Lung (tissue), 12 donors: ENCODE results near the gene SLC2A4. TPM values are rescaled to one million over a fixed set of nuclear protein-coding genes. Genes with fewer than 3 reads are reported as not detected.

ENCODE experiments used
- ATAC-seq: fragments of 200-7000 bp; cut with Tn5 transposase; one replicate; pipeline ENCODE4 v1.9.1; 2020; ENCODE audit warnings: moderate number of reproducible peaks; ENCODE audit not compliant: insufficient read depth, low FRiP score
- DNase-seq, 3 donors: peaks; one replicate each; pipeline ENCODE4 v3.0.0-alpha.2; 2013 to 2017
- H3K27ac ChIP-seq, 2 donors: one replicate each; pipeline ENCODE4 v1.5.1; 2013; ENCODE audit warnings: mild to moderate bottlenecking in 2 of 2, moderate library complexity in 2 of 2, control low read depth in 1 of 2, inconsistent platforms in 1 of 2, low read depth in 1 of 2, low read length in 1 of 2
- H3K27me3 ChIP-seq, 3 donors: one replicate each; pipeline ENCODE4 v1.5.1; 2013; ENCODE audit warnings: low read length in 2 of 3; ENCODE audit not compliant: control insufficient read depth in 3 of 3, insufficient read depth in 3 of 3
- H3K36me3 ChIP-seq, 4 donors: one replicate each; pipeline ENCODE4 v1.5.1; 2013; ENCODE audit warnings: low read length in 4 of 4, mild to moderate bottlenecking in 1 of 4, moderate library complexity in 1 of 4; ENCODE audit not compliant: control insufficient read depth in 4 of 4, insufficient read depth in 4 of 4
- H3K4me1 ChIP-seq, 5 donors: one replicate each; pipeline ENCODE4 v1.5.1; 2013; ENCODE audit warnings: low read length in 5 of 5, mild to moderate bottlenecking in 2 of 5, moderate library complexity in 1 of 5; ENCODE audit not compliant: control insufficient read depth in 5 of 5, insufficient read depth in 5 of 5
- H3K4me3 ChIP-seq: one replicate; pipeline ENCODE4 v1.5.1; 2013; ENCODE audit warnings: mild to moderate bottlenecking, control low read depth, moderate library complexity
- H3K9ac ChIP-seq, 2 donors: one replicate each; pipeline ENCODE4 v1.5.1; 2013; ENCODE audit warnings: low read length in 2 of 2, control low read depth in 1 of 2; ENCODE audit not compliant: insufficient read depth in 1 of 2
- H3K9me3 ChIP-seq, 4 donors: one replicate each; pipeline ENCODE4 v1.5.1; 2013; ENCODE audit warnings: low read length in 3 of 4, mild to moderate bottlenecking in 1 of 4, moderate library complexity in 1 of 4; ENCODE audit not compliant: control insufficient read depth in 4 of 4, insufficient read depth in 3 of 4
- WGBS, 2 donors: extraction: QIAGEN DNeasy Blood & Tissue Kit; methylation state at CpG; one replicate each; pipeline ENCODE4 v1.1.7; 2013; 5-methylcytosine and 5-hydroxymethylcytosine counted together
- polyA plus RNA-seq, 2 donors: library from polyadenylated mRNA; stranded (reverse); fragments of 200-250 nt; gene quantifications; one replicate each; pipeline ENCODE4 v1.2.1, GENCODE V29; 2013
- total RNA-seq, 2 donors: library from RNA; depleted of rRNA in 1 of 2; stranded (reverse); fragments of >200 nt in 1 of 2; gene quantifications; one replicate each; pipeline ENCODE4 v1.2.1, GENCODE V29; 2014 to 2021
- TF ChIP-seq, protein P1 (sequence below): IDR thresholded peaks from 2 replicates; pipeline ENCODE4 v1.5.1; 2012; ENCODE audit warnings: mild to moderate bottlenecking; ENCODE audit errors: control extremely low read depth, extremely low read depth
- donor health status: control.
- donor health status: control.
- donor health status: Bipolar disorder and iron deficiency.
- donor health status: healthy.
- donor health status: DM: yes; HTN: yes; CAD: no.

SLC2A4 gene
- total and polyA plus RNA-seq, 4 donors, result 1.1 to 2.0 (median 1.2) TPM

DNA sequence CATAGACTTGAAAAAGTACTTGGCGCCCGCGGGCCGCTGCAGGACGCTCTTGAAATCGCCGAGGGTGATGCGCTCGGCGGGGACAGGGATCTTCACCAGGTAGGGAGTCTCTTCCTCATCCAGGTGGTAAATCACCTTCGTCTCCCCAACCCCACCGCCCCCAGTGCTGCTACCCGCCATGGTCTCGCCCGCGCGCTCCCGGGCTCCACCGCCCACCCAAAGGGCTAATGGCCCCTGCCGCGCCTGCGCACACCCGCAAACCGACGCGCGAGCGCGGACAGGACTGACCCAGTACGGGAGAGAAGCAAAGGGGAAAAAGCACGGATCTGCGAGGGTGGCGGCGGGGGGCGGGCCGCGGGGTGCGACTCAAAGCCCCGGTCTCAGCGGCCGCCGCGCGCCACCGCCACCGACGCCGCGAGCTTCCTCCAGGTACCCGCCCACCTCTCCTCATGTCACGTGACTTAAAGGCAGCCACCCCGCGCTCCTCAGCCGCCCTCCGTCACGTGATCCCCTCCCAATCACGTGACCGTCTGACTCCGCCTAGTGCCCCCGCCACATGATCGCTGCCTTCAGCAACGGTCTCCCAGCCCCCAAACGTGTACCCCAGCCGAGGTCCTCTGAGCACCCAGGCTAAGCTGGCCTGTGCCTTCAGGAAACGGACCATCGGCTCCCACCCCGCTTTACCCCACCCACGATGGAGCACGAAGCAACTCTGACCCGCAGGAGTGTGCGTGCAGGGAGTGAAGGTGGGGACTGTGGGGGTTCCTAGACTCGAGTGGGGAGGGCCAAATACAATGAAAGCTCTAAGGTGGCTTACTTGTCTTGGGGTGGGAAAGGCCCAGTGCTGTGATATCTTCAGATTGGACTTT lies 47.2 kb upstream of the SLC2A4 start, which contains the start of gene DVL2:
TSS of gene DVL2 (minus strand) at position 435 of the 869 bp plus-strand sequence. CDS start at position 180, 255 bp downstream.
- TF ChIP-seq, protein P1, sequence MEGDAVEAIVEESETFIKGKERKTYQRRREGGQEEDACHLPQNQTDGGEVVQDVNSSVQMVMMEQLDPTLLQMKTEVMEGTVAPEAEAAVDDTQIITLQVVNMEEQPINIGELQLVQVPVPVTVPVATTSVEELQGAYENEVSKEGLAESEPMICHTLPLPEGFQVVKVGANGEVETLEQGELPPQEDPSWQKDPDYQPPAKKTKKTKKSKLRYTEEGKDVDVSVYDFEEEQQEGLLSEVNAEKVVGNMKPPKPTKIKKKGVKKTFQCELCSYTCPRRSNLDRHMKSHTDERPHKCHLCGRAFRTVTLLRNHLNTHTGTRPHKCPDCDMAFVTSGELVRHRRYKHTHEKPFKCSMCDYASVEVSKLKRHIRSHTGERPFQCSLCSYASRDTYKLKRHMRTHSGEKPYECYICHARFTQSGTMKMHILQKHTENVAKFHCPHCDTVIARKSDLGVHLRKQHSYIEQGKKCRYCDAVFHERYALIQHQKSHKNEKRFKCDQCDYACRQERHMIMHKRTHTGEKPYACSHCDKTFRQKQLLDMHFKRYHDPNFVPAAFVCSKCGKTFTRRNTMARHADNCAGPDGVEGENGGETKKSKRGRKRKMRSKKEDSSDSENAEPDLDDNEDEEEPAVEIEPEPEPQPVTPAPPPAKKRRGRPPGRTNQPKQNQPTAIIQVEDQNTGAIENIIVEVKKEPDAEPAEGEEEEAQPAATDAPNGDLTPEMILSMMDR, result no peak
- Histone ChIP-seq H3K36me3 (peaks cover 0 to 26% (median 22%) of the 10 kb centered on the region in 4 donors), H3K4me3 (peak within 1 kb of the TSS; percentile 76), H3K27me3 (no peaks in the 10 kb centered on the region), H3K4me1 (peaks cover 4 to 30% (median 9%) of the 10 kb centered on the region in 5 donors), H3K9ac (peak within 1 kb of the TSS; percentile 65 to 90), H3K27ac (peak within 1 kb of the TSS; percentile 84 to 85), H3K9me3 (no peaks in the 10 kb centered on the region)
- peak; percentile 50 for ATAC-seq
- DNase-seq, result peak; percentile 95 to 98 (median 96)
- WGBS, 2 donors, result 0% methylated on average over 70 to 72 of the region's 72 CpGs

DNA sequence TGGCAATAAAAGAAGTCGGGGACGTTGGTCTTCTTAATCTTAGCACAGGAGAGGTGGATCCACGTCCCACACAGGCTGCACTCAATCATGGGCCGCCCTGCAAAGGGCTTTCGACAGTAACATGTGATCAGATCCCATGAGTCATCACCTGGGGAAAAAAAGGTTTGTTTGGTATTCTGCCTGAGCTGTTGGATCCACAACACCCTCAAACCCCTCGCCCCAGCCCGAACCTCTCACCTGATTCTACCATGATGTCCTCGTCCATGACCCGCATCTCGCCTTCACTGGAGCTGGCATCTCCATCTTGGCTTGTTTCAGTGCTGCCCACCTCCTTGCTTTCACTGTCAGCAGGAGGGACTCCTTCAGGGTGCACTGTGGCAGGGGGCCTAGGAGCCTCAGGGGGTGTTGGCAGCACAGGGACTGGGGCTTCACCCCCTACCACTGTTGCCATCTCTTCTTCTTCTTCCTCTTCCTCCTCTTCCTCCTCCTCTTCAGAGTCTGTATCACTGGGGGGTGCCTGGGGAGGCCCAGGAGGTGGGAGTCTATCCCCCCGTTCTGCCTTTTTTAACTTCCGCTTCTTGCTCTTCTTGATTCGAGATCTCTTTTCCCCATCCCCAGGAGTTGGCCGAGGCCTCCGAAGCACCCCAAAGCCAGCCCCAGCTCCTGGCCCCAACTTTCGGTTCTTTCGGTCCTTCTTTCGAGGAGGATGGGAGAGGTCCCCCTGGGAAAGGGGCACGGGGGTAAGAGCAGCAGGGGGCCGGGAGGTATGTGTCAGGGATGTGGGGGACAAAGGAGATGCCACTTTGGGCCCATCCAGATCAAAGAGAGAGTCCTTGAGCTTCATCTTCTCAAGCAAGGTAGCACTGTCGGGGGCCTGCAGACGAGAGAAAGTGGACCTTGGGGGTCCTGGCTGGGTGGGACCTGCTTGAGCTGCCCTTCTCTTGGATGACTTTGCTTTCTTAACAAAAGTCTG lies 45.5 kb upstream of the SLC2A4 start:
- peaks cover 6 to 26% (median 18%) of the 10 kb centered on the region in 4 donors for H3K36me3 ChIP-seq
- no peaks in the 10 kb centered on the region for H3K27me3 ChIP-seq
- peaks cover 7 to 42% (median 13%) of the 10 kb centered on the region in 5 donors for H3K4me1 ChIP-seq
- H3K9ac ChIP-seq, result no peak overlapping the region
- H3K27ac ChIP-seq, result no peak overlapping the region
- DNase-seq, result no peak
- WGBS, 2 donors, result 82 to 92% methylated on average over 22 of the region's 22 CpGs
- TF ChIP-seq, protein P1, result no peak
- H3K9me3 ChIP-seq, result no peaks in the 10 kb centered on the region
- ATAC-seq, result no peak
- no peak overlapping the region for H3K4me3 ChIP-seq

GRCh38 chr17:7236808-7237207 lies 44.7 kb upstream of the SLC2A4 start:
- Histone ChIP-seq H3K4me1 (peaks cover 7 to 48% (median 18%) of the 10 kb centered on the region in 5 donors), H3K4me3 (no peak overlapping the region), H3K9ac (peak overlapping the region in 1 of 2 donors; percentile 62), H3K9me3 (no peaks in the 10 kb centered on the region), H3K27ac (no peak overlapping the region), H3K36me3 (peaks cover 6 to 28% (median 23%) of the 10 kb centered on the region in 4 donors), H3K27me3 (no peaks in the 10 kb centered on the region)
- TF ChIP-seq, protein P1, result no peak
- 85 to 89% methylated on average over 6 of the region's 6 CpGs for WGBS, 2 donors
- no peak for ATAC-seq
- DNase-seq, result no peak
